ENCODE data around the gene ZXDC.

Gene ZXDC

GRCh38 chr3:126508564-126508964 is 32.9 kb upstream of the ZXDC start:
- TF ChIP-seq CTCF (IDR thresholded peaks at IDR 0.05; ENCODE audit: low read depth, low read length, poor library complexity, severe bottlenecking): no peak
- no peak for TF ChIP-seq EZH2phosphoT487 (IDR thresholded peaks at IDR 0.05; ENCODE audit: borderline replicate concordance, low read length)
- no peak overlapping the region for H3K4me2 ChIP-seq (ENCODE audit: low read length)
- no peak overlapping the region for H3K27ac ChIP-seq (ENCODE audit: low read depth, low read length)
- H3K36me3 ChIP-seq (ENCODE audit: control insufficient read depth, low read length): no peaks in the 10 kb centered on the region
- H3K27me3 ChIP-seq (ENCODE audit: control insufficient read depth, low read length): no peaks in the 10 kb centered on the region
- no peaks in the 10 kb centered on the region for H4K20me1 ChIP-seq (ENCODE audit: control insufficient read depth, insufficient read depth, low read depth, low read length)
- H3K79me2 ChIP-seq (ENCODE audit: control insufficient read depth, low read length): no peaks in the 10 kb centered on the region
- no peaks in the 10 kb centered on the region for H3K9me2 ChIP-seq (replicated peaks; ENCODE audit: control insufficient read depth, low read length)
- no peaks in the 10 kb centered on the region for H3K9me3 ChIP-seq (ENCODE audit: control insufficient read depth, insufficient read depth, low read length)
- H3K4me1 ChIP-seq (ENCODE audit: control insufficient read depth, low read length): no peaks in the 10 kb centered on the region
- H3F3A ChIP-seq (ENCODE audit: control insufficient read depth, insufficient read depth): no peaks in the 10 kb centered on the region
- no peak overlapping the region for H3K4me3 ChIP-seq (ENCODE audit: low read length)

GRCh38 chr3:126507886-126508285 is 32.2 kb upstream of the ZXDC start:
- TF ChIP-seq EZH2phosphoT487 (IDR thresholded peaks at IDR 0.05; ENCODE audit: borderline replicate concordance, low read length) (no peak), CTCF (IDR thresholded peaks at IDR 0.05; ENCODE audit: low read depth, low read length, poor library complexity, severe bottlenecking) (no peak)

GRCh38 chr3:126503701-126504100 is 28.0 kb upstream of the ZXDC start:
- Histone ChIP-seq H3K27me3 (ENCODE audit: control insufficient read depth, low read length) (no peaks in the 10 kb centered on the region), H3K9me2 (replicated peaks; ENCODE audit: control insufficient read depth, low read length) (no peaks in the 10 kb centered on the region), H3K27ac (ENCODE audit: low read depth, low read length) (no peak overlapping the region), H3K4me2 (ENCODE audit: low read length) (no peak overlapping the region), H4K20me1 (ENCODE audit: control insufficient read depth, insufficient read depth, low read depth, low read length) (no peaks in the 10 kb centered on the region), H3K79me2 (ENCODE audit: control insufficient read depth, low read length) (no peaks in the 10 kb centered on the region), H3K9me3 (ENCODE audit: control insufficient read depth, insufficient read depth, low read length) (no peaks in the 10 kb centered on the region), H3F3A (ENCODE audit: control insufficient read depth, insufficient read depth) (no peaks in the 10 kb centered on the region), H3K4me1 (ENCODE audit: control insufficient read depth, low read length) (no peaks in the 10 kb centered on the region), H3K36me3 (ENCODE audit: control insufficient read depth, low read length) (no peaks in the 10 kb centered on the region), H3K4me3 (ENCODE audit: low read length) (no peak overlapping the region)
- TF ChIP-seq EZH2phosphoT487 (IDR thresholded peaks at IDR 0.05; ENCODE audit: borderline replicate concordance, low read length) (no peak), CTCF (IDR thresholded peaks at IDR 0.05; ENCODE audit: low read depth, low read length, poor library complexity, severe bottlenecking) (no peak)

More at GRCh38 chr3:126507886-126508285, 32.2 kb upstream of the ZXDC start:
- Histone ChIP-seq H3K27ac (ENCODE audit: low read depth, low read length) (no peak overlapping the region), H3K36me3 (ENCODE audit: control insufficient read depth, low read length) (no peaks in the 10 kb centered on the region), H3K9me3 (ENCODE audit: control insufficient read depth, insufficient read depth, low read length) (no peaks in the 10 kb centered on the region), H3K79me2 (ENCODE audit: control insufficient read depth, low read length) (no peaks in the 10 kb centered on the region), H3K4me2 (ENCODE audit: low read length) (no peak overlapping the region), H3K4me1 (ENCODE audit: control insufficient read depth, low read length) (no peaks in the 10 kb centered on the region), H3K27me3 (ENCODE audit: control insufficient read depth, low read length) (no peaks in the 10 kb centered on the region), H3F3A (ENCODE audit: control insufficient read depth, insufficient read depth) (no peaks in the 10 kb centered on the region), H4K20me1 (ENCODE audit: control insufficient read depth, insufficient read depth, low read depth, low read length) (no peaks in the 10 kb centered on the region), H3K4me3 (ENCODE audit: low read length) (no peak overlapping the region), H3K9me2 (replicated peaks; ENCODE audit: control insufficient read depth, low read length) (no peaks in the 10 kb centered on the region)

GRCh38 chr3:126502656-126503055 is 27.0 kb upstream of the ZXDC start:
- H3F3A ChIP-seq (ENCODE audit: control insufficient read depth, insufficient read depth): no peaks in the 10 kb centered on the region
- no peaks in the 10 kb centered on the region for H3K4me1 ChIP-seq (ENCODE audit: control insufficient read depth, low read length)
- no peak for TF ChIP-seq CTCF (IDR thresholded peaks at IDR 0.05; ENCODE audit: low read depth, low read length, poor library complexity, severe bottlenecking)
- H3K36me3 ChIP-seq (ENCODE audit: control insufficient read depth, low read length): no peaks in the 10 kb centered on the region
- H3K4me3 ChIP-seq (ENCODE audit: low read length): no peak overlapping the region
- H3K9me2 ChIP-seq (replicated peaks; ENCODE audit: control insufficient read depth, low read length): no peaks in the 10 kb centered on the region
- no peak overlapping the region for H3K4me2 ChIP-seq (ENCODE audit: low read length)
- no peaks in the 10 kb centered on the region for H3K79me2 ChIP-seq (ENCODE audit: control insufficient read depth, low read length)
- no peaks in the 10 kb centered on the region for H3K9me3 ChIP-seq (ENCODE audit: control insufficient read depth, insufficient read depth, low read length)
- H3K27me3 ChIP-seq (ENCODE audit: control insufficient read depth, low read length): no peaks in the 10 kb centered on the region
- H3K27ac ChIP-seq (ENCODE audit: low read depth, low read length): no peak overlapping the region
- no peaks in the 10 kb centered on the region for H4K20me1 ChIP-seq (ENCODE audit: control insufficient read depth, insufficient read depth, low read depth, low read length)

Measured in DOHH2 (cell line).